ENCODE measurements around the gene PAPOLA. TPM values are rescaled to one million over a fixed set of nuclear protein-coding genes. Genes with fewer than 3 reads are reported as not detected.
A peak's percentile ranks its signal among the peaks of the same experiment; 100 is the strongest.
"Not testable (repeated sequence)": the region's sequence is repeated elsewhere in the genome, so short reads cannot be mapped to it uniquely, and the experiment has no call there.

The PAPOLA gene
- total RNA-seq, 2 experiments from 2014 or later: 161 to 197 TPM

DNA sequence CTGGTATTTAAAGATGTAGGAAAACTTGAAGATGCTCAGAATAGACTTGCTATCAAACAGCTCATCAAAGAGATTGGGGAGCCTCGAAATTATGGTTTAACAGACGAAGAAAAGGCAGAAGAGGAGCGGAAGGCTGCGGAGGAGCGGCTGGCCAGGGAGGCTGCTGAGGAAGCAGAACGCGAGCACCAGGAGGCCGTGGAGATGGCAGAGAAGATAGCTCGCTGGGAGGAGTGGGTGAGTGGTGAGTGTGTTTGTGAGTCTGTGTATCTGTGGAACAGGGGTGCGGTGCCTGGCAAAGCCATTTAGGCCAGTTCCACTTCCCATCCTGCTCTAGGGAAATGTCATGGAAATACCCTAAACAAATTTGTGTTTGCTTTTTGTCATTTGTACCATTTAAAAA, 19.2 kb upstream of the PAPOLA start:
- Mint-ChIP-seq H3K4me1 (no peaks in the 10 kb centered on the region), H3K4me3 (no peak overlapping the region), H3K27me3 (peaks cover 11% of the 10 kb centered on the region), H3K27ac (no peak overlapping the region), H3K36me3 (ENCODE audit: low read depth) (no peaks in the 10 kb centered on the region), H3K9me3 (no peaks in the 10 kb centered on the region)
- POLR2A ChIA-PET: no interaction called here
- no peak for DNase-seq
- CTCF ChIA-PET: no interaction called here

DNA sequence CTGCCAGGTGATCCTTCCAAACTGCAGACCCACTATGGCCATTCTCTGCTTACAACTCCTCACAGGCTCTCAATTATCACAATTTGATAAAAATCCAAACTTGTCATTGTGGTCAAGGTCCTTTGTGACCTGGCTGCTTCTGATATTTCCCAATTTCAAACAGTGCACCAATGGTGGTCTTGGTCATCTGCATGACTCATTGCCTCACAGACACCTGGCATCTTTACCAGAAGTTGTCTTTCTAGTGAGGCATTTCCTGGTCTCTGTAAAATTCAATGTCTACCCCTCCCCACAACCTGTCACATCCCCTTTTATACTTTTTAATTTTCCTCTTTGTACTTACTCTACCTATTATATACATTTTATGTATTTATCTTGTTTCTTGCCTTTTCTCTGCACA, 17.8 kb upstream of the PAPOLA start:
- CTCF ChIA-PET: no interaction called here
- H3K4me1 Mint-ChIP-seq: no peaks in the 10 kb centered on the region
- POLR2A ChIA-PET: no interaction called here
- no peak for DNase-seq
- H3K27me3 Mint-ChIP-seq: peaks cover 11% of the 10 kb centered on the region
- H3K4me3 Mint-ChIP-seq: no peak overlapping the region
- H3K36me3 Mint-ChIP-seq (ENCODE audit: low read depth): no peaks in the 10 kb centered on the region
- no peaks in the 10 kb centered on the region for H3K9me3 Mint-ChIP-seq
- H3K27ac Mint-ChIP-seq: no peak overlapping the region

- H3K27ac Mint-ChIP-seq: no peak overlapping the region
- H3K27me3 Mint-ChIP-seq: peaks cover 11% of the 10 kb centered on the region
- no peaks in the 10 kb centered on the region for H3K9me3 Mint-ChIP-seq
- H3K4me3 Mint-ChIP-seq: no peak overlapping the region
- ChIA-PET CTCF (no interaction called here), POLR2A (no interaction called here)
- H3K4me1 Mint-ChIP-seq: no peaks in the 10 kb centered on the region
- DNase-seq: no peak
- H3K36me3 Mint-ChIP-seq (ENCODE audit: low read depth): no peaks in the 10 kb centered on the region
Measured at GRCh38 chr14:96486705-96487104, 15.5 kb upstream of the PAPOLA start.

- H3K9me3 Mint-ChIP-seq: no peaks in the 10 kb centered on the region
- CTCF ChIA-PET: no interaction called here
- no peak for DNase-seq
- H3K4me1 Mint-ChIP-seq: peaks cover 5% of the 10 kb centered on the region
- no peaks in the 10 kb centered on the region for H3K36me3 Mint-ChIP-seq (ENCODE audit: low read depth)
- peaks cover 8% of the 10 kb centered on the region for H3K27me3 Mint-ChIP-seq
- no peak overlapping the region for H3K27ac Mint-ChIP-seq
- POLR2A ChIA-PET: no interaction called here
- no peak overlapping the region for H3K4me3 Mint-ChIP-seq
Measured at GRCh38 chr14:96489327-96489726, 12.9 kb upstream of the PAPOLA start.

DNA sequence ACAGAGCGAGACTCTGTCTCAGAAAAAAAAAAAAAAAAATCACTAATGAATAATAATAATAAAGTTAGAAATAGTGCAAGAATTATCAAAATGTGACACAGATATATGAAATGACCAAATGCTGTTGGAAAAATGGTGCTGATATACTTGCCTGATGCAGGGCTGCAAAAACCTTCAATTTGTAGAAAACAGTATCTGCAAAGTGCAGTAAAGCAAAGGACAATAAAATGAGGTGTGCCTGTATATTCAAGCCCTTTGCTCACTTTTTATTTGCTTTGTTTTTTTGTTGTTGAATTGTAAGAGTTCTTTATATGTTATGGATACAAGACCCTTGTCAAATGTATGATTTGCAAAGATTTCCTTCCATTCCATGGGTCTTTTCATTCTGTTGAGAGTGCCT, 9.0 kb upstream of the PAPOLA start:
- ChIA-PET CTCF (no interaction called here), POLR2A (no interaction called here)
- H3K4me1 Mint-ChIP-seq: peaks cover 13% of the 10 kb centered on the region
- peaks cover 14% of the 10 kb centered on the region for H3K27me3 Mint-ChIP-seq
- no peak for DNase-seq
- H3K27ac Mint-ChIP-seq: no peak overlapping the region
- no peak overlapping the region for H3K4me3 Mint-ChIP-seq
- no peaks in the 10 kb centered on the region for H3K36me3 Mint-ChIP-seq (ENCODE audit: low read depth)
- no peaks in the 10 kb centered on the region for H3K9me3 Mint-ChIP-seq

DNA sequence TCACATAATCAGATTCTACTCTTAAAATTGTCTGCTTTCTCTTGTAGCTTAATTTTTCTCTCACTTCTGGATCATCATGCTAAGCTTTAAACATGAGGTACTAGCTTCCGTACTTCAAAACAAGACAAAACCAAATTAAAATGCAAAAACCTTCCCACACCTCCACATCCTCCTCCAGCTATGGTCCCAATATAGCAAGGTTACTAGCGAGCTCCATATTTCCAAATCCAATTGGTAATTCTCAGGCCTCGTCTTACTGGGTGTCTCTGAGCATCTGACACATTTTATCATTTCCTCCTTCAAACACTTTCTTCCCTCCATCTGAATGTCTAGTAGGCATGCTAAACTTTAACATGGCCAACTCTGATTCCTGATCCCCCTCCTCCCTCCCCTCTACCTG, 7.9 kb upstream of the PAPOLA start:
- no peak overlapping the region for H3K27ac Mint-ChIP-seq
- H3K4me1 Mint-ChIP-seq: peaks cover 13% of the 10 kb centered on the region
- no peak for DNase-seq
- ChIA-PET CTCF (interaction anchor here (1.1 kb wide), 1 partner anchor 9 kb away, joined by 3 read pairs; no protein-coding TSS in a partner anchor), POLR2A (no interaction called here)
- no peaks in the 10 kb centered on the region for H3K36me3 Mint-ChIP-seq (ENCODE audit: low read depth)
- no peaks in the 10 kb centered on the region for H3K9me3 Mint-ChIP-seq
- H3K27me3 Mint-ChIP-seq: peaks cover 14% of the 10 kb centered on the region
- no peak overlapping the region for H3K4me3 Mint-ChIP-seq

DNA sequence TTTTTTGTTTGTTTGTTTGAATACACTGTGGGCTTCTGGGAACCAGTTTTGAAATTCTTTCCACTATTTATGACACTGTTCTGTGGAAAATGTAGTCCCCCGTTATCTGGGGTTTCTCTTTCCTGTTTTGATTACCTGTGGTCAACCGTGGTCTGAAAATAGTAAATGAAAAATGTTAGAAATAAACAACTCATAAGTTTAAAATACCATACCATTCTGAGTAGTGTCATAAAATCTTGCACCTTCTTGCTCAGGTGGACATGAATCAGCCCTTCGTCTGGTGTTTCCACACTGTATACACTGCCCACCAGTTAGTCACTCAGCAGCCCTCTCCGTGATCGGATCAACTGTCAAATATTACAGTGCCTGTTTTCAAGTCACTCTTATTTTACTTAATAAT, 5.1 kb upstream of the PAPOLA start:
- POLR2A ChIA-PET: no interaction called here
- H3K4me3 Mint-ChIP-seq: no peak overlapping the region

DNA sequence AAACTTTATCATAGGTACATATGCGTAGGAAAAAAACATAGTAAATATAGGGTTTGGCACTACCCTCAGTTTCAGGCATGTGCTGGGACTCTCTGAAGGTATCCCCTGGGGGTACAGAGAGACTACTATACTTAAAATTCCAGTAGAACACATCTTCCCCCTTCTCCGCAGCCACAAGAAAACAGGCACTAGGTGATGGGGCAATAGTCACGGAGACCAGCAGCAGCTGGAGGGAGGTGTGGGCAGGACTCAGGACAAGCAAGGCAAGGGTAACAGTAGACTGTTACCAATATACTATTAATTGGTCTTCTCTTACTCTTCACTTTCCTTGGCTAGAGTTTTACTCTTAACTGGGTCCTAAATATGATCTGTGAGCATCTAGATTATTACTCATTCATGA, 4.6 kb upstream of the PAPOLA start:
- Mint-ChIP-seq H3K4me1 (peaks cover 20% of the 10 kb centered on the region), H3K27ac (no peak overlapping the region), H3K27me3 (peaks cover 14% of the 10 kb centered on the region), H3K9me3 (no peaks in the 10 kb centered on the region), H3K4me3 (no peak overlapping the region), H3K36me3 (ENCODE audit: low read depth) (peaks cover 1% of the 10 kb centered on the region)
- no peak for DNase-seq
- CTCF ChIA-PET: no interaction called here
- POLR2A ChIA-PET: no interaction called here

More for the DNA sequence above, 5.1 kb upstream of the PAPOLA start:
- Mint-ChIP-seq H3K27ac (no peak overlapping the region), H3K27me3 (peaks cover 14% of the 10 kb centered on the region), H3K9me3 (no peaks in the 10 kb centered on the region), H3K36me3 (ENCODE audit: low read depth) (no peaks in the 10 kb centered on the region), H3K4me1 (peaks cover 20% of the 10 kb centered on the region)
- CTCF ChIA-PET: no interaction called here
- no peak for DNase-seq

GRCh38 chr14:96501217-96501739, 904 bp upstream of the PAPOLA start:
- H3K36me3 Mint-ChIP-seq (ENCODE audit: low read depth): peaks cover 26% of the 10 kb centered on the region
- H3K27ac Mint-ChIP-seq: peak overlapping the region; percentile 94
- H3K27me3 Mint-ChIP-seq: peaks cover 4% of the 10 kb centered on the region
- peaks cover 43% of the 10 kb centered on the region for H3K4me1 Mint-ChIP-seq
- POLR2A ChIA-PET: interaction anchor here (0.5 kb wide), 1 partner anchor 17 kb away, joined by 5 read pairs; no protein-coding TSS in a partner anchor
- peak; percentile 7 for DNase-seq
- H3K4me3 Mint-ChIP-seq: peak overlapping the region; percentile 90
- CTCF ChIA-PET: no interaction called here
- no peaks in the 10 kb centered on the region for H3K9me3 Mint-ChIP-seq

- Mint-ChIP-seq H3K4me3 (peak overlapping the region; percentile 90), H3K27me3 (peaks cover 4% of the 10 kb centered on the region), H3K9me3 (no peaks in the 10 kb centered on the region), H3K36me3 (ENCODE audit: low read depth) (peaks cover 26% of the 10 kb centered on the region), H3K4me1 (peaks cover 41% of the 10 kb centered on the region), H3K27ac (peak overlapping the region; percentile 94)
- DNase-seq: peak; percentile 55
- POLR2A ChIA-PET: interaction anchor here (0.6 to 0.7 kb wide), 2 partner anchors 51 to 663 kb away, joined by 6 to 7 read pairs; no protein-coding TSS in a partner anchor
- CTCF ChIA-PET: interaction anchor here (0.6 to 0.7 kb wide), 2 partner anchors 55 to 196 kb away, joined by 3 to 6 read pairs; no protein-coding TSS in a partner anchor
Measured at GRCh38 chr14:96502621-96503305, 581 bp downstream of the PAPOLA start.

- Mint-ChIP-seq H3K27ac (peak overlapping the region; percentile 94), H3K4me1 (peaks cover 47% of the 10 kb centered on the region), H3K9me3 (no peaks in the 10 kb centered on the region), H3K4me3 (peak overlapping the region; percentile 90), H3K36me3 (ENCODE audit: low read depth) (peaks cover 26% of the 10 kb centered on the region), H3K27me3 (no peaks in the 10 kb centered on the region)
- ChIA-PET CTCF (interaction anchor here (0.6 to 0.7 kb wide), 2 partner anchors 55 to 196 kb away, joined by 3 to 6 read pairs; no protein-coding TSS in a partner anchor), POLR2A (interaction anchor here (0.6 to 0.7 kb wide), 2 partner anchors 50 to 662 kb away, joined by 6 to 7 read pairs; no protein-coding TSS in a partner anchor)
- DNase-seq: no peak
Measured at GRCh38 chr14:96503306-96503679, 1.1 kb downstream of the PAPOLA start.

DNA sequence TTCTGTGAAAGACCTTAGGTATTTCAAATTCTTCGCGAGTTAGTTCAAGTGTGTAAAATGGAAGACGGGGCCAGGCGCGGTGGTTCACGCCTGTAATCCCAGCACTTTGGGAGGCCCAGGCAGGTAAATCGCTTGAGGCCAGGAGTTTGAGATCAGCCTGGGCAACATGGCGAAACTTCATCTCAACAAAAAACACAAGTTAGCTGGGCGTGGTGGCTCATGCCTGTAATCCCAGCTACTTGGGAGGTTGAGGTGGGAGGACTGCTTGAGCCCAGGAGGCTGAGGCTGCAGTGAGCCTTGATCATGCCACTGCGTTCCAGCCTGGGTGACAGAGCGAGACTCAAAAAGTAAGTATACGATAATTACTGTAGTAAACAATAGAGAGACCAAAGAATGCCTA, 2.2 kb downstream of the PAPOLA start:
- peaks cover 55% of the 10 kb centered on the region for H3K4me1 Mint-ChIP-seq
- peak overlapping the region; percentile 90 for H3K4me3 Mint-ChIP-seq
- POLR2A ChIA-PET, H3K9me3 Mint-ChIP-seq, DNase-seq, H3K27me3 Mint-ChIP-seq, H3K27ac Mint-ChIP-seq: not testable (repeated sequence)
- CTCF ChIA-PET: interaction anchor here (1.0 kb wide), 1 partner anchor 293 kb away, joined by 3 read pairs; the partner anchor contains the start of gene VRK1
- H3K36me3 Mint-ChIP-seq (ENCODE audit: low read depth): peaks cover 26% of the 10 kb centered on the region

GRCh38 chr14:96507723-96508122, 5.5 kb downstream of the PAPOLA start:
- CTCF ChIA-PET: interaction anchor here (0.8 kb wide), 1 partner anchor 8 kb away, joined by 4 read pairs; no protein-coding TSS in a partner anchor

More at GRCh38 chr14:96507723-96508122, 5.5 kb downstream of the PAPOLA start:
- Mint-ChIP-seq H3K27ac (no peak overlapping the region), H3K4me1 (peaks cover 73% of the 10 kb centered on the region), H3K36me3 (ENCODE audit: low read depth) (peaks cover 24% of the 10 kb centered on the region), H3K9me3 (no peaks in the 10 kb centered on the region), H3K4me3 (no peak overlapping the region), H3K27me3 (no peaks in the 10 kb centered on the region)
- no peak for DNase-seq
- POLR2A ChIA-PET: no interaction called here
